ENCODE results near the gene C22orf39. TPM values are rescaled to one million over a fixed set of nuclear protein-coding genes. Genes with fewer than 3 reads are reported as not detected.

Gene C22orf39
- total RNA-seq, 4 donors from 2014 or later: 66.9 to 90.0 (median 83.1) TPM

DNA sequence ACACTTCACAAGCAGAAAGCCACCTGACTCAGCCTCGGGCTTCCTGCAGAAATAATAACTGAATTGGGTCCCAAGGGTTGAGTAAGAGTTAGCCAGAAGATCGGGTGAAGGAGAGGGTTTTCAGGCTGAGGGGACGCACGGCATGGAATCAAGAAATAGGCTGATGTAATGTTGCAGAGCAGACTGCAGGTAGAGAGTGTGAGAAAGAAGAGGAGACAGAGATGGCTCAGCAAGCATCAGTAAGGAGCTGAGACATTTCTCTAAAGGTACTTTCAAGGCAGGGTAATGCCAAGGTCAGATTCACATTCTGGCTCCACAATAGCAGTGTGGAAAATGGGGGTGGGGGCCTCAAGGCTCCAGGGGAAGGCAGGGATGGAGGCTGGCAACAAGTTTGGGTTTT, 34.6 kb downstream of the C22orf39 start:
- H3K27ac ChIP-seq: peak overlapping the region; percentile 77 to 97 (median 79)
- no peaks in the 10 kb centered on the region for H3K27me3 ChIP-seq
- TF ChIP-seq, protein P1, sequence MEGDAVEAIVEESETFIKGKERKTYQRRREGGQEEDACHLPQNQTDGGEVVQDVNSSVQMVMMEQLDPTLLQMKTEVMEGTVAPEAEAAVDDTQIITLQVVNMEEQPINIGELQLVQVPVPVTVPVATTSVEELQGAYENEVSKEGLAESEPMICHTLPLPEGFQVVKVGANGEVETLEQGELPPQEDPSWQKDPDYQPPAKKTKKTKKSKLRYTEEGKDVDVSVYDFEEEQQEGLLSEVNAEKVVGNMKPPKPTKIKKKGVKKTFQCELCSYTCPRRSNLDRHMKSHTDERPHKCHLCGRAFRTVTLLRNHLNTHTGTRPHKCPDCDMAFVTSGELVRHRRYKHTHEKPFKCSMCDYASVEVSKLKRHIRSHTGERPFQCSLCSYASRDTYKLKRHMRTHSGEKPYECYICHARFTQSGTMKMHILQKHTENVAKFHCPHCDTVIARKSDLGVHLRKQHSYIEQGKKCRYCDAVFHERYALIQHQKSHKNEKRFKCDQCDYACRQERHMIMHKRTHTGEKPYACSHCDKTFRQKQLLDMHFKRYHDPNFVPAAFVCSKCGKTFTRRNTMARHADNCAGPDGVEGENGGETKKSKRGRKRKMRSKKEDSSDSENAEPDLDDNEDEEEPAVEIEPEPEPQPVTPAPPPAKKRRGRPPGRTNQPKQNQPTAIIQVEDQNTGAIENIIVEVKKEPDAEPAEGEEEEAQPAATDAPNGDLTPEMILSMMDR (IDR thresholded peaks at IDR 0.05): no peak
- TF ChIP-seq POLR2A (IDR thresholded peaks at IDR 0.05): no peak
- peaks cover 67 to 87% of the 10 kb centered on the region in 2 donors for H3K4me1 ChIP-seq
- no peaks in the 10 kb centered on the region for H3K9me3 ChIP-seq
- peaks cover 12 to 16% of the 10 kb centered on the region in 2 donors for H3K36me3 ChIP-seq
- no peak for DNase-seq
- intact Hi-C loops (cut with DNase I): no loop called here
- WGBS, 2 donors: 44 to 46% methylated on average over 4 of the region's 4 CpGs
- H3K4me3 ChIP-seq (replicated peaks in 1 of 3): no peak overlapping the region

DNA sequence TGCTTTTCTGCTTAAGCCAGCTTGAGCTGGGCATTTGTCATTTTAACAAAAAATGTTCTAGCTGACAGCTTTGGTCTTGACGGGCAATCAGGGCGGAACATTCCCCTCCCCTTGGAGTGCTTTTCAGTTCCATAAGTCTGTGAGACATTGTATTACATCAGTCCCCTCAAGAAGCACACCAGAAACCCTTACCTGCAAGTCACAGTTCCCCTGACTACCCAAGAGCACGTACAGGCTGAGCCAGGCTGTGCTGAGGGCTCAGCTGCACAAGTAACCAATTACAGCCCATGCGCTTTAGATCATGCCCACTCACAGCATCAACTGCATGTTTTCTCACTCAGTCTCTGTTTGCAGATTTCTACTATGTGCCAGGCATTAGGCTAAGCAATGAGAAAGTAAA, 35.0 kb downstream of the C22orf39 start:
- DNase-seq: peak; percentile 78 to 88
- TF ChIP-seq POLR2A (IDR thresholded peaks at IDR 0.05): peak in 1 of 2 donors; percentile 82
- TF ChIP-seq, protein P1 (IDR thresholded peaks at IDR 0.05): no peak
- Histone ChIP-seq H3K36me3 (peaks cover 15 to 20% of the 10 kb centered on the region in 2 donors), H3K4me1 (peaks cover 71 to 91% of the 10 kb centered on the region in 2 donors), H3K4me3 (replicated peaks in 1 of 3) (no peak overlapping the region), H3K27ac (peak overlapping the region; percentile 84 to 97 (median 89)), H3K27me3 (no peaks in the 10 kb centered on the region), H3K9me3 (no peaks in the 10 kb centered on the region)
- intact Hi-C loops (cut with DNase I): no loop called here
- WGBS, 2 donors: 18 to 30% methylated on average over 4 of the region's 4 CpGs

DNA sequence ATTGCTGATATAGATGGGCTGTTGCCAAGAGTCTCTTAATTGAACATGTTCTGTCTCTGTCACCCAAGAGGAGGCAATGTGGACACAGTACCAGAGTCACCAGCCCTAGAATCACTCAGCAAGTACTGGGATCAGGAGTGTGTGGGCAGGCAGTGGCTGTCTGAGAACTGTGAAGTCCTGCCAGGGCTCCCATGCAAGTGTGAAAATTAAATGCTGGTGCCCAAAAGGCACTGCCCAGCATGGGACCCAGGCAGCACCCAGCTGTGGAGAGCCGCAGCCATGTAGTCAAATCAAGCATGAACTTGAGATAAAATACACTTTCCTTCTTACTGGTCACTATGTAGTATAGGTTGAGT, 35.8 kb downstream of the C22orf39 start:
- DNase-seq: peak; percentile 77 to 83
- peaks cover 75 to 91% of the 10 kb centered on the region in 2 donors for H3K4me1 ChIP-seq
- intact Hi-C loops (cut with DNase I): no loop called here
- TF ChIP-seq POLR2A (IDR thresholded peaks at IDR 0.05): no peak
- TF ChIP-seq, protein P1 (IDR thresholded peaks at IDR 0.05): no peak
- no peaks in the 10 kb centered on the region for H3K9me3 ChIP-seq
- H3K27ac ChIP-seq: peak overlapping the region; percentile 84 to 97 (median 89)
- H3K36me3 ChIP-seq: peaks cover 20 to 24% of the 10 kb centered on the region in 2 donors
- H3K27me3 ChIP-seq: no peaks in the 10 kb centered on the region
- H3K4me3 ChIP-seq (replicated peaks in 1 of 3): no peak overlapping the region
- 33 to 44% methylated on average over 1 of the region's 1 CpG for WGBS, 2 donors

DNA sequence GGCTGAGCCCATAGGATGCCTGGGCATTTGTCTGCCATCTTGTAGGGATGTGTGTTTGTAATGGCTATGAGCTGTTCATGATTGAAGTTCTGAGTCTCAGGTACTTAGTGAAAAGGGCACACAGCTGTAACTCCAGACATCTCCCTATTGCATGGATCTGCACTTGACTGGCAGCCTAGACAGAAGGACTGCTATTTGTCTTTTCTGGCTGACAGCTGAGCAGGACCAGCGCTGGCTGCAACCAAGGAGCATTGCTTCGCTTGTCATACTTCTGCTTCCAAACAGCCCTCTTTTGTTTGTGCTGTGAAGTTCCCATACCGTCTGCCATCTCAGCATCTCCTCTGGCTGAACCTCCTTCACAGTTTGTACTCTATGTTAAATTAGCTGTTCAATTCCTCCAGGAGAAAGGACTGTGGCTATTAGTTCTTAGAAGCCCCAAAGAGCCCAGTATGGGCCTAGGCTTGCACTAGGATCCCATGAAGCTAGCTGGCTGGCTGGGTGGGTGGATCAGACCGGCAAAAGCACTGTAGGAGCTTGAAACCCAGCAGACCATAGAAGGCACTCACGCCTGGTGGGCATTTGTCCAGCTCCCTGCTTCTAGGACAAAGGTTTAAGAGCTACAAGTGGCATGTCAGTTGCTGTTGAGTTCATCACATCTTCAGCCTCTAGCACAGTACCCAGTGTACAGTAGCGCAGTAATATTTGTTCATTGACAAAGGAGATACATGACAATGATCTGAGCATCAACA, 36.4 kb downstream of the C22orf39 start:
- WGBS, 2 donors: 54 to 55% methylated on average over 6 of the region's 6 CpGs
- H3K27me3 ChIP-seq: no peaks in the 10 kb centered on the region

More for the DNA sequence above, 36.4 kb downstream of the C22orf39 start:
- DNase-seq: peak; percentile 99
- Histone ChIP-seq H3K36me3 (peaks cover 20 to 28% of the 10 kb centered on the region in 2 donors), H3K4me1 (peaks cover 75 to 91% of the 10 kb centered on the region in 2 donors), H3K27ac (peak overlapping the region; percentile 84 to 97 (median 89)), H3K9me3 (no peaks in the 10 kb centered on the region), H3K4me3 (replicated peaks in 1 of 3) (no peak overlapping the region)
- TF ChIP-seq POLR2A (IDR thresholded peaks at IDR 0.05): no peak
- TF ChIP-seq, protein P1 (IDR thresholded peaks at IDR 0.05): no peak
- intact Hi-C loops (cut with DNase I): no loop called here

Data from thyroid gland (tissue), 4 donors.